Gastroesophageal sphincter (tissue), 4 donors: ENCODE measurements around the gene SPDYE2B. TPM values are rescaled to one million over a fixed set of nuclear protein-coding genes. Genes with fewer than 3 reads are reported as not detected.
"Not testable (repeated sequence)": the region's sequence is repeated elsewhere in the genome, so short reads cannot be mapped to it uniquely, and the experiment has no call there.

Experiments used
- ATAC-seq: fragments of 150-250 bp; one replicate; pipeline ENCODE4 v1.9.1; 2016; ENCODE audit warnings: mild to moderate bottlenecking, moderate library complexity
- H3K27ac ChIP-seq, 4 donors: fragments of 200-600 bp; sonication (generic) in 3 of 4; 1 replicate in 3 of 4; 2 replicates in 1 of 4; pipeline ENCODE4 v1.5.1; 2016 to 2019
- H3K27me3 ChIP-seq: fragments of 200-600 bp; sonication (generic); one replicate; pipeline ENCODE4 v1.5.1; 2019
- H3K36me3 ChIP-seq, 2 donors: fragments of 200-600 bp; sonication (generic); one replicate each; pipeline ENCODE4 v1.5.1; 2019; ENCODE audit warnings: control low read depth in 1 of 2
- H3K4me1 ChIP-seq, 3 donors: fragments of 200-600 bp; sonication (generic); 1 replicate in 2 of 3; 2 replicates in 1 of 3; pipeline ENCODE4 v1.5.1; 2016 to 2019; ENCODE audit warnings: control low read depth in 2 of 3
- H3K4me3 ChIP-seq, 2 donors: fragments of 200-600 bp; sonication (generic); one replicate each; pipeline ENCODE4 v1.5.1; 2019; ENCODE audit warnings: mild to moderate bottlenecking in 1 of 2, moderate library complexity in 1 of 2
- H3K9me3 ChIP-seq, 3 donors: fragments of 200-600 bp; sonication (generic); one replicate each; pipeline ENCODE4 v1.5.1; 2017 to 2019; ENCODE audit warnings: control low read depth in 2 of 3
- WGBS, 2 donors: methylation state at CpG; one replicate each; pipeline ENCODE4 v1.1.5; 2018; ENCODE audit warnings: low coverage in 1 of 2; 5-methylcytosine and 5-hydroxymethylcytosine counted together
- total RNA-seq, 4 donors: library from RNA; depleted of rRNA; stranded (reverse); fragments of >200 nt; gene quantifications; one replicate each; pipeline ENCODE4 v1.1.0, GENCODE V29; 2016

The SPDYE2B gene, protein sequence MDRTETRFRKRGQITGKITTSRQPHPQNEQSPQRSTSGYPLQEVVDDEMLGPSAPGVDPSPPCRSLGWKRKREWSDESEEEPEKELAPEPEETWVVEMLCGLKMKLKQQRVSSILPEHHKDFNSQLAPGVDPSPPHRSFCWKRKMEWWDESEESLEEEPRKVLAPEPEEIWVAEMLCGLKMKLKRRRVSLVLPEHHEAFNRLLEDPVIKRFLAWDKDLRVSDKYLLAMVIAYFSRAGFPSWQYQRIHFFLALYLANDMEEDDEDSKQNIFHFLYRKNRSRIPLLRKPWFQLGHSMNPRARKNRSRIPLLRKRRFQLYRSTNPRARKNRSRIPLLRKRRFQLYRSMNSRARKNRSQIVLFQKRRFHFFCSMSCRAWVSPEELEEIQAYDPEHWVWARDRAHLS
- total RNA-seq = not detected

DNA sequence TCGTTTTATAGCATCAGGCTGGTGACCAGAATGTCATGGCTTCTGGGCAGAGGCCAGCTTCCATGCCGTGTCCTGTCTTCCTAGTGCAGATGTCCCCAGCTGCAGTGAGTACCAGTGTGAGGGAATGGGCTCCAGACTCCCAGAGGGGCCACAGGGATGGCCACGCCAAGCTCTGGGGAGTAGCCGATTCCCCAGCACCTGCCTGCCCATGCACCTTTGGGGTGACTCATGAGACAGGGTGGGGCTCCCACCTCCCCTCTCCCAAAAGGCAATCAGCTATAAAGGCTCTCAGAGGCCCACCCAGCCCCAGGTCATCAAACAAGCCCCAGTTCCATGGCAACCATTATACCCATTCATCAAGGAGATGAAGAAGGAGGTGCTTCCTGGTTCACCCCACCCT, at the start of gene SPDYE2B:
Gene SPDYE2B (plus strand): TSS at position 396 of the 400 bp plus-strand sequence. CDS start 2,030 bp downstream, outside the sequence.
- H3K27ac ChIP-seq, H3K27me3 ChIP-seq, H3K4me1 ChIP-seq, H3K4me3 ChIP-seq, H3K36me3 ChIP-seq, H3K9me3 ChIP-seq, ATAC-seq: not testable (repeated sequence)
- no CpG with 5 or more reads among the region's 4 CpGs for WGBS, 2 donors

DNA sequence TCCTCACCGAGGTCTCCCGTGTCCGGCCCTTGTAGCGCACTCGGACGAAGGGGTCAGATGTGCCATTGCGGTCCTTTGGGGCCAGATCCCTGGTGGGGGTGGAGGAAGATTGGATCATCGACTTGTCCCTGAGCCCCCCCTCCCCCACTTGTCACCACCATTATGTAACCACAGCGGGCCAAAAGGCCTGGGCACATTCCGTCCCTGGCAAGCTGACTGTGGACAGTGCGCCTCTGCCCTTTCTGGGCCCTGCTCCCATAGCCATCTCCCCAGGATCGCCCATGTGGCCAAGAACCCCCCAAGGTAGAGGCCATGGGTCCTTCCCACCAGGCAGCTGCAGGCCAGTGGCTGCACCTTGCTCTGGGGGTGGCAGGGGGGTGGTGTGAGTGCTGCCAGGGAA, 47.8 kb upstream of the SPDYE2B start:
- no CpG with 5 or more reads among the region's 12 CpGs for WGBS, 2 donors
- not testable (repeated sequence) for H3K27me3 ChIP-seq, H3K36me3 ChIP-seq, H3K4me1 ChIP-seq, H3K4me3 ChIP-seq, H3K9me3 ChIP-seq, H3K27ac ChIP-seq
- ATAC-seq = peak; percentile 18

DNA sequence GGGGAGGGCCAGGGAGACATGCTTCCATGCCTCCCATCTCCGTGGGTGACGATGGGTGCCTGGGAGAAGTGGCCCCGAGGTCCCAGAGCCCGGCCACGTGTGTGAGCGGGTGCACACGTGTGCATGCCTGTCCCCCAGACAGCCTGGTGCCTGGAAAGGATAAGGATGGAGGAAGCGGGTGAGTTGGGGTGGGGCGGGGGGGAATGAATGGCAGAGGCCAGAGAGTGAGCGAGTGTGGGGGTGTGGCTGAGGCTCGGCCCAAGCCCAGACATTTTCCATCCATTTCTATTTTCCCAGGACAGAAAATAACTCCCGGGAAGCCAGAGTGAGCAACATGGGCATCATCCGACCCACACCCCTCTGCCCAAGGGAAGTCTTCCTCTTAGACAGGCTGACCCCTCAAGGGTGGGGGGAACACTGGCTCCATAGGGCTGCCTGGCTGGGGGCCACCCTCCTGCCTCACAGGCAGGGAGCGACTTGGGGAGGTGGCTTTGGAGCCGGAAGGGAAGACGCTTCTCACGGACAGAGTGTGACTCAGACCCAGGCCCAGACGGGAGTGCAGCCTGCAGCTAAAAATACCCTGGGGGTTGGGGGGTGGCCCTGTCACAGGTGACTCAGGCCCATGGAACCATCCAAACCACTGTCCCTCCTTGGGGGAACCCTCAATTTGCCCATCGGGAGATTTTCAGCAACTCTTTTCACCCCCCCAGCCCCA, 45.5 kb upstream of the SPDYE2B start:
- H3K36me3 ChIP-seq, H3K27me3 ChIP-seq, H3K4me1 ChIP-seq, H3K9me3 ChIP-seq, H3K4me3 ChIP-seq, H3K27ac ChIP-seq: not testable (repeated sequence)
- peak; percentile 22 for ATAC-seq
- WGBS, 2 donors = no CpG with 5 or more reads among the region's 19 CpGs

- not testable (repeated sequence) for H3K27ac ChIP-seq, H3K36me3 ChIP-seq, H3K27me3 ChIP-seq, H3K9me3 ChIP-seq, H3K4me3 ChIP-seq, ATAC-seq, H3K4me1 ChIP-seq
- no CpG with 5 or more reads among the region's 5 CpGs for WGBS, 2 donors
Observed at GRCh38 chr7:102606848-102607247, 43.3 kb upstream of the SPDYE2B start.

- not testable (repeated sequence) for H3K27me3 ChIP-seq, H3K4me1 ChIP-seq, H3K9me3 ChIP-seq, H3K36me3 ChIP-seq, H3K4me3 ChIP-seq, H3K27ac ChIP-seq, ATAC-seq
- WGBS, 2 donors = no CpG with 5 or more reads among the region's 10 CpGs
Observed at GRCh38 chr7:102609734-102610133, 40.4 kb upstream of the SPDYE2B start.

- not testable (repeated sequence) for H3K9me3 ChIP-seq, H3K4me1 ChIP-seq, H3K36me3 ChIP-seq, H3K4me3 ChIP-seq, H3K27me3 ChIP-seq, ATAC-seq
- peak overlapping the region in 1 of 4 donors; percentile 61 for H3K27ac ChIP-seq
- no CpG with 5 or more reads among the region's 7 CpGs for WGBS, 2 donors
Observed at GRCh38 chr7:102610441-102610840, 39.7 kb upstream of the SPDYE2B start.

DNA sequence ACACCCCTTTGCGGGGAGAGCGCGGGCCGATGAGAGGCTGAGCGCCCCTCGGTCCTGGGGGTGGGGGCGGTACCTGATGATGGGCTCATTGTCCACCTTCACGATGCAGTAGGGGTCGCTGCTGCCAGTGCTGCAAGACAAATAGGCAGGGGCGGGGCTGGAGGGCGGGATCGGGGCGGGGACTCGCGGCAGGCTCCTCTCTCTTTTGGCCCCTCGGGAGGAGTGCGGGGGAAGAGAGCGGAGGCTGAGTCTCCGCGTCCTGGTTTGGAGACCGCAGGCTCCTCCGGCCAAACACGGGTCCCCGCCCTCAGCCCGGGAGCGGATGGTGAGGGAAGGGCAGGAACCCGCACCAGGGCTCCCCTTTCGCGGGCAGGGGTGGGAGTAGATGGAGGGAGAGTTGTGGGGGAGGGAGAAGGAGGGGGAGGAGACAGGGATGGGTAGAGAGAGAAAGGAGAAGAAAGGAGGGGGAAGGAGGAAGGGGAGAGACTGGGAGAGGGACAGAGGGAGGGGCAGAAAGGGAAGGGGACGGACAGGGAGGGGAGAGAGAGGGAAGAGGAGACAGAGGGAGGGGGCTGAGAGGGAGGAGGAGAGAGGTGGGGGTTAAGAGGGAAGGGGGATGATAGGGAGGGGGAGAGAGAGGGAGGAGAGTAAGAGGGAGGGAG, 39.0 kb upstream of the SPDYE2B start:
- not testable (repeated sequence) for H3K27me3 ChIP-seq, H3K4me3 ChIP-seq, H3K36me3 ChIP-seq, H3K9me3 ChIP-seq, H3K27ac ChIP-seq, H3K4me1 ChIP-seq
- WGBS, 2 donors = no CpG with 5 or more reads among the region's 30 CpGs
- ATAC-seq = peak; percentile 80

DNA sequence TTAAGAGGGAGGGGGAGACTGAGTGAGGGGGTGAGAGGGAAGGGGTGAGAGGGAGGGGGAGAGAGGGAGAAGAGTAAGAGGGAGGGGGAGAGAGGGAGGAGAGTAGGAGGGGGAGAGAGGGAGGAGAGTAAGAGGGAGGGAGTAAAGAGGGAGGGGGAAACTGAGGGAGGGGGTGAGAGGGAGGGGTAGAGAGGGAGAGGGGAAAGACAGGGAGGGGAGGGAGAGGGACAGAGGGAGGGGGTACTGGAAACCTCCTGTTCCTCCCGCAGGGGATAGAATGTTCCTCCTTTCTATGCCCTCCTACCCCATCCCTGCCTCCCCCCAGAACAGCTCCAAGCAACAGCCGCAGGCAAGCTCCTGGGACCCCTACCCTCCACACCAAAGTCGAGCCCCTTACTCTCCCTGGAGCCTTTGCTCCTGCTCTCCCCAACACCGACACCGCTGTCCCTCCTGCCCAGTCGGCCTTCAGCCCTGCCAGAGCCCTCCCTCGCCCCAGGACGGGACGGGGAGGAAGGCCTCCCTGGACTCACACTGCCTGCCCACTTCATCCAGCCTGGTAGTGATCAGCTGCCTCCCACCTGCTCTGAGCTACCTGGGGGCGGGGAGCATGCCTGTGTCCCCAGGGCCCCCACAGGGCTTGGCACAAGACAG, 38.3 kb upstream of the SPDYE2B start:
- peak overlapping the region in 3 of 4 donors; percentile 54 to 76 (median 70) for H3K27ac ChIP-seq
- ATAC-seq = not testable (repeated sequence)

DNA sequence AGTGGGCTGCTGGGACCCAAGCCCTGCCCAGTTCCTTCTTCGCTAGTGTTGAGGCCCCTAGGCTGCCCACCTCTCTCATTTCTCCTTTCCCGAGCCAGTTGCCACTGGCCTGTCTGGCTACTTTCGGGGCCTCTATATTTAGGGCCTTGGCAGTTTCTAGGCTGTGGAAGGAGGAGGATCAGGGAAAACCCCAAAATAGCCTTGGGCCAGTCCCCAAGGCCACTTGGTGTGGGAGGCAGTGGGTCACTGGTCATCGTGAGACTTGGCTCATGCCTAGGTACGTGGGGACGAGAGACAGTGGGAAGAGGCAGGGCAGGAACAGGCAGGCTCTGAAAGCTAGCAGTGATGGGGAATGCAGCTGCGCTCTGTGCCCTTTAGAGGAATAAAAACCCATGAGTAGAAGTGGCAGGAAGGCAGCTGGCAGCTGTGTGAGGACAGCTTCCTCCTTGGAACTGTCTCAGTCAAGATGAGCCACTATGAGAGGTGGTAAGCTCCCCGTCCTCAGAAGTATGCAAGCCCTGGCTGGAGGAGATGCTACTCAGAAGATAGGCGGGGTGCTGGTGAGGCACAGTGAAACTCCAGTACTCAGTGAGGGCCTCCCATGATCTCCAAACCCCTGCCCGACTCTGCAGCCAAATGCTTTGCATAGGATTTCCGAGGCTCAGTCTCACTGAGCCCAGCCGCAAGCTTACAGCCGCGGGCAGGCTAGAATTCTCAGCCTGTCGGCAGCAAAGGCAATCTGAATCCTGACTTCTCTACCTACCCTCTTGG, 36.4 kb upstream of the SPDYE2B start:
- not testable (repeated sequence) for H3K36me3 ChIP-seq, H3K27me3 ChIP-seq, H3K4me1 ChIP-seq, H3K9me3 ChIP-seq, H3K4me3 ChIP-seq, ATAC-seq
- peak overlapping the region in 2 of 4 donors; percentile 60 to 63 for H3K27ac ChIP-seq
- WGBS, 2 donors = no CpG with 5 or more reads among the region's 15 CpGs

More for the DNA sequence above, 38.3 kb upstream of the SPDYE2B start:
- not testable (repeated sequence) for H3K36me3 ChIP-seq, H3K27me3 ChIP-seq, H3K9me3 ChIP-seq, H3K4me1 ChIP-seq
- WGBS, 2 donors = 3% methylated on average over 5 of the region's 10 CpGs; no CpG with 5 or more reads in 1 of the 2 donors
- peak overlapping the region in 1 of 2 donors; percentile 31 for H3K4me3 ChIP-seq

- not testable (repeated sequence) for H3K27me3 ChIP-seq, H3K36me3 ChIP-seq, ATAC-seq, H3K27ac ChIP-seq, H3K9me3 ChIP-seq, H3K4me3 ChIP-seq, H3K4me1 ChIP-seq
- no CpG with 5 or more reads among the region's 4 CpGs for WGBS, 2 donors
Observed at GRCh38 chr7:102614346-102614697, 35.8 kb upstream of the SPDYE2B start.

DNA sequence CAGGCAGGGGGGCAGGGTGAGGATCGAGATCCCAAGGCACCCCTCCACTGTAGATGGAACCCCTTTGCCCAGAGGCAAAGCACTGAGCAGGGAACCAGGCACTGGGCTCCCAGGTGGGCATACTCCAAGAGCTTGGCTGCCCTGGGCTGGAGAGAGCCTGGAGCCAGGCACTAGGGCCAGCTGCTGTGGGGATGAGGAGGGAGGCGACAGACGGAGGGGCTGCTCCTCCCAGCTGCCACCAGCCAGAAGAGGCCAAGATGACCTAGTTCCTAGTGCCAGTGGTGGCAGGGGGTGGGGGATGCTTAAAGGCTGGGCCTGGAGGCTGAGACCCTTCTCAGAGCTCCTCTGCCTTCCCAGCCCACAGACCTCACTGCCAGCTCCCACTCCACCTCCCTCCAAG, 35.2 kb upstream of the SPDYE2B start:
- not testable (repeated sequence) for H3K4me1 ChIP-seq, H3K27me3 ChIP-seq, H3K27ac ChIP-seq, H3K9me3 ChIP-seq, H3K4me3 ChIP-seq, ATAC-seq, H3K36me3 ChIP-seq
- no CpG with 5 or more reads among the region's 3 CpGs for WGBS, 2 donors

DNA sequence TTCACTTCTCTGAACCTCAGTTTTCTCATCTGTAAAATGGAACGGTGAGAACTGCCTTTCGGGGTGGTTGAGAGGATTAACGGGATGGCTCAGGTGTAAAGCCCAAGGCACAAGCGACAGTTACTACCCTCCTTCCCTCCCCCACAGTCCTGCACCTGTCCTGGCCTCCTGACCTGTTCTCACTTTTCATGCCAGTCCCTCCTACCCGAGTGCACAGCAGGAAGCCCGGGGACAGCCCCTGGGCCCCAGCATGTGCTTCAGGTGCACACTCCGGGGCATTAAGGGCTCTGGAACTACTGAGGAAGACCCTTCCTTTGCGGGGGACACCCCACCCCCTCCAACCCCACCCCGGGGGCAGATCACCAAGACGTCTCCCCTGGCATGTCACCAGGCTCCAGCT, 34.2 kb upstream of the SPDYE2B start:
- not testable (repeated sequence) for H3K9me3 ChIP-seq, H3K4me1 ChIP-seq, ATAC-seq, H3K36me3 ChIP-seq, H3K27ac ChIP-seq, H3K4me3 ChIP-seq, H3K27me3 ChIP-seq
- WGBS, 2 donors = no CpG with 5 or more reads among the region's 10 CpGs
